Measurements from ENCODE around the gene ABCA7.

Gene ABCA7

DNA sequence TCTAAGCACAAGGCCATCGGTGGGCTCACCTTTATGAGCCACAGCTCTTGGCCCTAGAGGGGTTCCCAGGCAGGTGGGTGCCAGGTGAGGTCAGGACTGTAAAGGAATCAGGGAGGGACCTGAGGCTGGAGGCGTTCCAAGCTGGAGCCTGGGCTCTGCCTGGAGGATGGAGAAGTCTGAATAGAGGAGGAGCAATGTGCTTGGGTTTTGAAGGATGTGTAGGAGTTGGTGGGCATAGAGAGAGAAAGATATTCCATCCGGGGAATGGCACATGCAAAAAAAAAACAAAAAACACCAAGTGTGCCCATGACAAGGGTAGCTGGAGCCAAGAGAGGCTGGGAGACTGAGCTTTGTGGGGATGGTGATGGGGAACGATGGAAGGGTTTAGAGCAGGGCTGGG is 37.3 kb upstream of the ABCA7 start:
- no peak for DNase-seq (ENCODE audit: low read depth)

DNA sequence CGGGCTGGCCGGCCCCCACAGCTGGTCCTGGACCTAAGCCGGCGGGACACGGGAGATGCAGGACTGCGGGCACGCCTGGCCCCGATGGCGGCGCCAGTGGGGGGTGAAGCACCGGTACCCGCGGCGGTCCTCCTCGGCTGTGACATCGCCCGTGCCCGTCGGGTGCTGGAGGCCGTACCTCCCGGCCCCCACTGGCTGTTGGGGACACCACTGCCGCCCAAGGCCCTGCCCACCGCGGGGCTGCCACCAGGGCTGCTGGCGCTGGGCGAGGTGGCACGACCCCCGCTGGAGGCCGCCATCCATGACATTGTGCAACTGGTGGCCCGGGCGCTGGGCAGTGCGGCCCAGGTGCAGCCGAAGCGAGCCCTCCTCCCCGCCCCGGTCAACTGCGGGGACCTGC is 36.6 kb upstream of the ABCA7 start:
- no peak for DNase-seq (ENCODE audit: low read depth)

GRCh38 chr19:1004204-1004802 is 35.6 kb upstream of the ABCA7 start:
- no peak for DNase-seq (ENCODE audit: low read depth)

GRCh38 chr19:1004803-1005664 is 34.9 kb upstream of the ABCA7 start:
- no peak for DNase-seq (ENCODE audit: low read depth)

DNA sequence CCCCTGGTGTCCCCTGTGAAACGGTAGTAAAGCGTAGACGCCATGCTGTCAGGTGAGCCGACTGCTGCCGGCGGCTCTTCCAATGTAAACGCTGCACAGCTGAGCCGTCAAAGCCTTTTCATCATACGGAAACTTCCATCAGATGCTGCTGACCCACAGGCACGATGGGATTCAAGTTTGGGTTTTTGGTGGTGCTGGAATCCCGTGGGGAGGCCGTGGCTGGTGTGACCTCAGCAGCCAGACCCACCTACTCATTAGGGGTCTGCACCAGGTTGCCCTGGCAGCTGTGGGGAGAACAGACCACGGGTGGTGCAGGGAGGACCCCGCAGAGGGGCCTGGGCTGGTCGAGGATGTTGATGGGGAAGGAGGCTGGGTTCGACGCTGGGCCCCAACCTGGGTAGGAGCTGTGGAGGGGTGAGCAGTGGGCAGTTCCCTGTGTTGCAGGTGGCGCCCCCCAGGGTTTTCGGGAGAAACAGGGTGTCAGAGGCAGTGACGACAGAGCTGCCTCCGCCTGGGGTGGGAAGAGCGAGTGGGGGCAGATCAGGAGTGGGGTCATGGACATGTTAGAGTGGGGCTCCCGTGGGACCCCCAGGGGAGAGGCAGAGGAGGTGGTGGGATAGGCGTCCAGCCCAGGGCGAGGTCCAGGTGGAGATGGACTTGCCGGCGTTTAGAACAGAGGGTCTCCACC is 33.1 kb upstream of the ABCA7 start:
- no peak for DNase-seq (ENCODE audit: low read depth)

- no peak for DNase-seq (ENCODE audit: low read depth)
Observed at GRCh38 chr19:1007399-1008251, 32.3 kb upstream of the ABCA7 start.

DNA sequence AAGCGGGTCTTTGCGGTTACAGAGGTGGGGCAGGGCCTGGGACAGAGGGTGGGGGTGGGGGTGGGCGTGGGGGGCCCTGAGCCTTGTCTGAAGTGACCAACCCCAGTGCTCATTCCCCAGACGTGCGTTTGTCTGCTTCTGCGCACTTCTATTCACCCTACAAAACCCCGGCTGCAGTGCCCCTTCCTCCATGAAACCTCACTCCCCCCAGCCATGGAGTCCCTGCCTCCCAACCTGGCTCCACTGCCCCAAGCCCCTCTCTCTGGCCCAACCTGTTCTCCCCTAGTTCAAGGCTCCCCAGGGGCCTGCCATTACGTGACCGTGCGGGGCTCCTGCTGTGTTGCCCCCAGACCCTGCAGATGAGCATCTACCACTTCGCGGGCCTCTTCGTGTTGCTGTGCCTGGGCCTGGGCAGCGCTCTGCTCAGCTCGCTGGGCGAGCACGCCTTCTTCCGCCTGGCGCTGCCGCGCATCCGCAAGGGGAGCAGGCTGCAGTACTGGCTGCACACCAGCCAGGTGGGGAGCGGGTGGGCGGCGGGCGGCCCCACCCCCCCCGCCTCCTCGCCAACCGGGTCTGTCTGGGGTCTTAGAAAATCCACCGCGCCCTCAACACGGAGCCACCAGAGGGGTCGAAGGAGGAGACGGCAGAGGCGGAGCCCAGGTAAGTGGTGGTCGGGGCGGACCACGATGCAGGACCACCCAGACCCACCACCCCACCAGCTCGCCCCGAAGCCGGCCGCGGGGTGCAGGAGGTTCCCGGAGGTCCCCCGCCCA is 31.5 kb upstream of the ABCA7 start:
- no peak for DNase-seq (ENCODE audit: low read depth)

- DNase-seq (ENCODE audit: low read depth) = no peak
Observed at GRCh38 chr19:1009041-1009980, 30.6 kb upstream of the ABCA7 start.

- DNase-seq (ENCODE audit: low read depth) = no peak
Observed at GRCh38 chr19:1009981-1010538, 29.8 kb upstream of the ABCA7 start.

GRCh38 chr19:1010586-1011510 is 29.1 kb upstream of the ABCA7 start:
- DNase-seq (ENCODE audit: low read depth) = no peak

- no peak for DNase-seq (ENCODE audit: low read depth)
Observed at GRCh38 chr19:1011831-1012333, 28.0 kb upstream of the ABCA7 start.

GRCh38 chr19:1012334-1012733 is 27.6 kb upstream of the ABCA7 start:
- no peak for DNase-seq (ENCODE audit: low read depth)

- DNase-seq (ENCODE audit: low read depth) = no peak
Observed at GRCh38 chr19:1013218-1013617, 26.7 kb upstream of the ABCA7 start.

- no peak for DNase-seq (ENCODE audit: low read depth)
Observed at GRCh38 chr19:1014161-1015060, 25.5 kb upstream of the ABCA7 start.

DNA sequence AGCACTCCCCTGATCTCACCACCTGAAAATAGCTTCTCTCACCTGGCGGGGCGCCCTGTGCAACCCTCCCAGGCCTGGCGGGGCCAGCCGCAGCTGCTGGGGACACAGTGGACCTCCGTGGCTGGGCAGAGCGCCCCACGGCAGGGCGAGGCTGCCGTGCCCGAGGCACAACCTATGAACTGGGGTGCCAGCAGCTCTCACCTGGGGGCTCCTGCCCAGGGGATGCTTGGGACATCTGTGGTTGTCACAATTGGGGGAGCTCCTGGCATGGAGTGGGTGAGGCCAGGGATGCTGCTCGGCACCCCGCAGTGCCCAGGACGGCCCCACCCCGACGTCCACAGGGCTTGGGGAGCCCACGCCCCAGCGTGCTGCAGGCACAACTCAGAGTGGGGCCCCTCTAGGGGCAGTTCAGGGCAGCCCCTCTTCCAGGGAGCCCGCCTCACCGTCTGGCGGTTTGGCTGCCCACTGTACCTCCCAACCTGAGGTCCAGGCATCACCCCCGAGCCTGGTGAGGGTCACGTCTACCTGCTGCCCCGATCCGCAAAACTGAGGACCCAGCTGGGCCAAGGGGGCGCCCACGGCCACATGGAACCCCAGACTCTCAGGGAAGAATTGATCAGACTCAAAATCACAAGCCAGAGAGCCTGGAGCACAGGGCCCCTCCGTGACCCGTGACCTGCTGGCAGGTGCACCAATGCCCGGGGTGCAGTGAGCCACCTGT is 24.7 kb upstream of the ABCA7 start:
- DNase-seq (ENCODE audit: low read depth) = no peak

GRCh38 chr19:1015782-1016646 is 23.9 kb upstream of the ABCA7 start:
- DNase-seq (ENCODE audit: low read depth) = no peak
